GF-D8 (cell line): ENCODE data around the gene SYNPO.

Experiments used
- DNase-seq: peaks from one replicate; lab custom pipeline; 2025; lab: John Stamatoyannopoulos, UW

The SYNPO gene

DNA sequence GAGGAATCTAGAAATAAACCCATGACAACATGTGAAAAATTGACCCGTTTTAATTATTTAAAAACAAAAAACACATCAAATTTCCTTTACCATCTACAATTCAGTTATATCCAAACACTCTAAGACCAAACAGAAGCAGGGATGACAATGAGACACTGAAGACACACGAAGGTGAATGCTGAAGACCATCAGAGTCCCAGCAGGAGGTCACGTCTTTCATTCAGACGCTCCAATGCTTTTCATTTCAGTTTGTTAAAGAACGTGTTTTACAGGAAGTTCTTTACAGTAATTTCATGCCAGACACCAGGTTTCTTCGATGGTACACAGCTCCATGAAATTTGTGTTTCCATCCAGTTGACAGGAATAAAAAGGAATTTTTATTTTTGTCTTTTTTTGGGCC, 50.3 kb downstream of the SYNPO start:
- no peak for DNase-seq

GRCh38 chr5:150692276-150692675, 51.8 kb downstream of the SYNPO start:
- DNase-seq: no peak

GRCh38 chr5:150694612-150695011, 54.2 kb downstream of the SYNPO start:
- DNase-seq: no peak

DNA sequence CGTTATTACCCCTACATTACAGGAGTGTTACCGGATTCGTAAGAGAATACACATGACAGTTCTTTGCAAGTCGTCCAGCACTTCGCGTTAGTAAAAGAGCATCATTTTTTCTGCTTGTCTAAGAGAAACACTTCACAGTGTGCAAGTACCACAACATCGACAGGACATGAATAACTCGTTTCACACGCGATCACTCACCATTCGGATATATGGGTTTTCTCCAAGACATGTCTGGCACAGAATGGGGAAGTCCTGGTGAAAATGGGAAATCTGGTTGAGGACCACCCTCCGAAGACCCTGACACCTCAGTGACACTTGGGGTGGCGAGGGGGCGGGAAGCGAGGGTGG, 59.8 kb downstream of the SYNPO start:
- DNase-seq: no peak

GRCh38 chr5:150700594-150701377, 60.3 kb downstream of the SYNPO start, which contains the start of gene RBM22:
Gene RBM22 (minus strand): TSS chr5:150701062. CDS start chr5:150700985, 77 bp downstream.
- DNase-seq: peak; percentile 80

DNA sequence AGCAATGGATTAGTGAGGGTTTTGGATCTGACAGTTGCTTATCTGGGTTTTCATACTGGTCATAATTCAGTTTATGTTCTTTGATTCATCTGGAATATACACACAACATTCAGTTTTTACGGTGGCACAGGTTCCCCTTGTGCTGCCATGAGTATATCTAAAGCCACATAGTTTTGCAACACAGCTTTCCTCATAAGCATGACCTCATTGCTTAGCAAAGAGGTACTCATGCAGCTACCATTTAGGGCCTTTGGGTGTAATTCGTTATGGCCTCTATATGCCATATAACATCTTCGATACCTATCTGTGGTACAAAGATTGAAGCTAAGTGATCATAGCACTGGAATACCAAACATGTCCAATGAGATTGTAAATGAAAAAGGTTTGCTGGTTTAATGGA, 63.3 kb downstream of the SYNPO start:
- peak; percentile 32 for DNase-seq

GRCh38 chr5:150706776-150707390, 66.4 kb downstream of the SYNPO start:
- DNase-seq: no peak
